B cell (primary cell): Measurements from ENCODE around the gene CPM.

Experiments
- CTCF ChIP-seq: fragments of 200-600 bp; IDR thresholded peaks from one replicate; pipeline ENCODE4 v1.8.0; 2022; ENCODE audit warnings: antibody characterized with exemption, mild to moderate bottlenecking
- EZH2 ChIP-seq: IDR thresholded peaks from 2 replicates; pipeline ENCODE4 v1.6.1; 2012; ENCODE audit warnings: borderline replicate concordance, low read depth, mild to moderate bottlenecking, moderate library complexity, low read length; ENCODE audit not compliant: insufficient read depth, poor library complexity, severe bottlenecking

- TF ChIP-seq CTCF, result no peak
- TF ChIP-seq EZH2, result no peak
Measured at GRCh38 chr12:68932961-68933893, at the start of gene CPM.
